Sigmoid colon (tissue), 7 donors: ENCODE measurements around the gene DYNLRB1. TPM values are rescaled to one million over a fixed set of nuclear protein-coding genes. Genes with fewer than 3 reads are reported as not detected.

Source experiments
- DNase-seq: peaks from one replicate; pipeline ENCODE4 v3.0.0-alpha.2; 2019
- H3K27ac ChIP-seq, 4 donors: fragments of 200-600 bp; sonication (generic); one replicate each; pipeline ENCODE4 v1.5.1; 2016 to 2019; ENCODE audit warnings: mild to moderate bottlenecking in 1 of 4
- H3K27me3 ChIP-seq, 3 donors: fragments of 200-600 bp; sonication (generic); one replicate each; pipeline ENCODE4 v1.5.1; 2019; ENCODE audit warnings: mild to moderate bottlenecking in 1 of 3
- H3K36me3 ChIP-seq, 4 donors: fragments of 200-600 bp; sonication (generic); one replicate each; pipeline ENCODE4 v1.5.1; 2016 to 2019
- H3K4me1 ChIP-seq, 4 donors: fragments of 200-600 bp; sonication (generic); one replicate each; pipeline ENCODE4 v1.5.1; 2017 to 2019
- H3K4me3 ChIP-seq, 4 donors: fragments of 200-600 bp; sonication (generic); one replicate each; pipeline ENCODE4 v1.5.1; 2017 to 2019; ENCODE audit warnings: mild to moderate bottlenecking in 2 of 4, moderate library complexity in 1 of 4
- H3K9me3 ChIP-seq, 4 donors: fragments of 200-600 bp in 3 of 4; sonication (generic) in 3 of 4; one replicate each; pipeline versions ENCODE4 v1.5.1 to v1.6.1; 2013 to 2019
- EP300 ChIP-seq, 4 donors: sonication (generic); formaldehyde crosslinking; IDR thresholded peaks; one replicate each; pipeline ENCODE4 v1.6.1; 2017; ENCODE audit warnings: antibody characterized with exemption in 4 of 4
- POLR2A ChIP-seq, 2 donors: fragments of 450-650 bp; IDR thresholded peaks; one replicate each; pipeline ENCODE4 v1.6.1; 2016; ENCODE audit warnings: antibody characterized with exemption in 2 of 2, mild to moderate bottlenecking in 2 of 2, moderate library complexity in 2 of 2
- POLR2AphosphoS5 ChIP-seq, 4 donors: sonication (generic); formaldehyde crosslinking; IDR thresholded peaks; one replicate each; pipeline ENCODE4 v1.6.1; 2017; ENCODE audit warnings: antibody characterized with exemption in 4 of 4
- WGBS, 2 donors: extraction: QIAGEN DNeasy Blood & Tissue Kit; methylation state at CpG; one replicate each; pipeline ENCODE4 v1.1.7; 2013; 5-methylcytosine and 5-hydroxymethylcytosine counted together
- intact Hi-C: fragments of 100-400 bp; cut with DNase I; formaldehyde crosslinking; loops from one replicate; pipeline ENCODE4 v1.15.1; 2023
- polyA plus RNA-seq, 3 donors: library from polyadenylated mRNA; stranded (reverse); fragments of 200-250 nt; gene quantifications; one replicate each; pipeline ENCODE4 v1.2.3, GENCODE V29; 2013
- total RNA-seq, 4 donors: library from RNA; depleted of rRNA; stranded (reverse); fragments of >200 nt; gene quantifications; one replicate each; pipeline ENCODE4 v1.1.0, GENCODE V29; 2016
- TF ChIP-seq, protein P1 (sequence below), 4 experiments: fragments of 450-650 bp in 3 of 4; fragments of 200-600 bp in 1 of 4; IDR thresholded peaks; one replicate each; pipeline ENCODE4 v1.5.1; 2016 to 2019; ENCODE audit warnings: antibody characterized with exemption in 4 of 4, mild to moderate bottlenecking in 3 of 4, moderate library complexity in 2 of 4
- donor health status: healthy with polysubstance abuse.
- donor health status: Bipolar disorder and iron deficiency.
- donor health status: healthy.

DYNLRB1 gene
- total and polyA plus RNA-seq, 7 donors = 148 to 259 (median 168) TPM

DNA sequence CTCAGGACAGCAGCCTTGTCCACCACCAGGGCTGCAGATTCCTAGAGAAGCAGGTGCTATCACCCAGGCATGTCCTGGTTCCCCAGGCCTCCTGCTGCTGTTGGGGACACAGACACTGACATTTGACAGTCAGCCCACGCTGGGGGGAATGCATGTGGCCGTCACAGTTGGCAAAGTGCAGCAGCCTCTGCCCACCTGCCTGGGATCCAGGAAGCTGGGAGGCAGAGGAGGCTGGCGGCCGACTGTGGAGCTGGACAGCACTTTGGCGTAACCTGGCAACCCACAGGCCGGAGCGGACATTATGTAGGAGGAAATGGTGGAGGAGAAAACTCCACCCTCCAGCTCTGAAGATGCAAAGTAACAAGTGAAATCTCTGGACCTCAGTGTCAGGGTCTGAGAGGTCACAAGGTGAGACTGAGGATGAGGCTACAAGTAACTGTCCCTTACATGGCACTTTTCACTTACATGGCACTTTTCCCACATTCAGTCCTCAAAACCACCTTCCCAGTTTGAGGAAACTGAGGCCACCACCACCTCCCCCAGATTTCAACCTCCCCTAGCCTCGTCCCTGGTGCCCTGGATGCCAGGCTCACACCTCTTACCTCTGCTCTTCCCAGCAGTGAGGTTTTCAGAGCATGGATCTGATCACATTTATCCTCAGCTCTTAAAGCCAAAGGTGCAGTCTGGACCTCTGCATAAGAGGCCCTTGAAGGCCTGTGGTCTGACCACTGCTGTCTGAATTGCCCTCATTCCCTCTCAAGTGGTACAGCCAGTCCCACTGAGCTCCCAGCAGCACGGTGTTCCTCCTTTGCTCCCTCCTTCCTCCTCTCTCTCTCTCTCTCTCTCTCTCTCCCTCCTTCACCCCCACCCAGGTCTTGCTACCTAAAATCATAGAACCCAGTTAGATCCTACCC is 51.0 kb downstream of the DYNLRB1 start:
- H3K9me3 ChIP-seq = no peaks in the 10 kb centered on the region
- intact Hi-C loops = no loop called here
- no peaks in the 10 kb centered on the region for H3K27me3 ChIP-seq
- H3K36me3 ChIP-seq = peaks cover 0 to 20% (median 0%) of the 10 kb centered on the region in 4 donors
- H3K4me3 ChIP-seq = no peak overlapping the region
- WGBS, 2 donors = 92 to 93% methylated on average over 9 of the region's 9 CpGs
- H3K27ac ChIP-seq = no peak overlapping the region
- DNase-seq = peak; percentile 28
- no peaks in the 10 kb centered on the region for H3K4me1 ChIP-seq
- TF ChIP-seq, protein P1, sequence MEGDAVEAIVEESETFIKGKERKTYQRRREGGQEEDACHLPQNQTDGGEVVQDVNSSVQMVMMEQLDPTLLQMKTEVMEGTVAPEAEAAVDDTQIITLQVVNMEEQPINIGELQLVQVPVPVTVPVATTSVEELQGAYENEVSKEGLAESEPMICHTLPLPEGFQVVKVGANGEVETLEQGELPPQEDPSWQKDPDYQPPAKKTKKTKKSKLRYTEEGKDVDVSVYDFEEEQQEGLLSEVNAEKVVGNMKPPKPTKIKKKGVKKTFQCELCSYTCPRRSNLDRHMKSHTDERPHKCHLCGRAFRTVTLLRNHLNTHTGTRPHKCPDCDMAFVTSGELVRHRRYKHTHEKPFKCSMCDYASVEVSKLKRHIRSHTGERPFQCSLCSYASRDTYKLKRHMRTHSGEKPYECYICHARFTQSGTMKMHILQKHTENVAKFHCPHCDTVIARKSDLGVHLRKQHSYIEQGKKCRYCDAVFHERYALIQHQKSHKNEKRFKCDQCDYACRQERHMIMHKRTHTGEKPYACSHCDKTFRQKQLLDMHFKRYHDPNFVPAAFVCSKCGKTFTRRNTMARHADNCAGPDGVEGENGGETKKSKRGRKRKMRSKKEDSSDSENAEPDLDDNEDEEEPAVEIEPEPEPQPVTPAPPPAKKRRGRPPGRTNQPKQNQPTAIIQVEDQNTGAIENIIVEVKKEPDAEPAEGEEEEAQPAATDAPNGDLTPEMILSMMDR (IDR thresholded peaks at IDR 0.05) = no peak
- TF ChIP-seq EP300 (IDR thresholded peaks at IDR 0.05) = no peak
- no peak for TF ChIP-seq POLR2AphosphoS5 (IDR thresholded peaks at IDR 0.05)
- no peak for TF ChIP-seq POLR2A (IDR thresholded peaks at IDR 0.05)

DNA sequence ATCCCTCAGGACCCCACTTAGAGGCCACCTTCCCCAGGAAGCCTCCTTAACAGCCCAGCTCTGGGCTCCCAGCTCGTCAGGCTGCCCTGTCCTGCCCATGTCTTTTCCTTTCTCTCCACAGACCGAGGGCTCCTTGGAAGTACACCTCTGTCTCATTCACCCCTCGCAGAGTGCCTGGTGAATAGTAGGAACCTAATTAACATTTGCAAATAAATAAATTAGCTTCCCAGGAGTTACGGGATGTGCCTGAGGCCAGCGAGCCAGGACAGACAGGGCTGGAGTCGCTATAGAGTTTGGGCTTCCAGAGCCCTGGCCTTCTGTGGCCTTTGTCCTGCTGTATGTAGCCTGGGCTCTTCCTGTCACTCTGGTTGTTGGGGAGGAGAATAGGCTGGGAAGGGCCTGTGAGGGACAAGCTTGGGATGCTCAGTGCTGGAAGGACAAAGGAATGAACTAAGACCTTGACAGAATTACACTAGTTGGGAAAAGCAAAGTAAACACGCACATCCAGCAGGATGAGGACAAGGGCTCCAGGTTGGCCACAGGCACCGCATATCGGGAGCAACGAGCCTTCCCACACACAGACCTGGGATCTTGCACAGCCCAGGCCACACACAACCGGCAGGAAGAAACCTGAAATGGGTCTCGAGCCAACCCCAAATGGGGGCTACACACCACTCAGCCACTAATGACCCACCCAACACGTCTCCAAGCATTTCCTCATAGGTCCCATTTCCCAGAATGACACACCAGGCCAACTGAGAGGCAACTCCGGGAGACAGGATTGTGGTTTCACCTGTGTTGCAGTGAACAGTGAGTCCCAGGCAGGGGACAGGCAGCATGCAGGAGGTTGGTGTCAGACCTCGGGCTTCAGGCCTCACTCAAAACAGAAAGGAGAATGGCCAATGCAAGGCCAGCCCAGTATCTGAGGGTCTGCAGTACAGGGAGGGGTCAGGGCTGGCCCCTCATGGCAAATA is 52.0 kb downstream of the DYNLRB1 start:
- WGBS, 2 donors = 93 to 94% methylated on average over 15 of the region's 15 CpGs
- TF ChIP-seq, protein P1 (IDR thresholded peaks at IDR 0.05) = no peak
- TF ChIP-seq POLR2A (IDR thresholded peaks at IDR 0.05) (no peak), POLR2AphosphoS5 (IDR thresholded peaks at IDR 0.05) (no peak), EP300 (IDR thresholded peaks at IDR 0.05) (no peak)
- Histone ChIP-seq H3K4me3 (no peak overlapping the region), H3K36me3 (peaks cover 0 to 29% (median under 1%) of the 10 kb centered on the region in 4 donors), H3K27me3 (no peaks in the 10 kb centered on the region), H3K27ac (no peak overlapping the region), H3K9me3 (no peaks in the 10 kb centered on the region), H3K4me1 (no peaks in the 10 kb centered on the region)
- intact Hi-C loops = no loop called here
- DNase-seq = peak; percentile 44

DNA sequence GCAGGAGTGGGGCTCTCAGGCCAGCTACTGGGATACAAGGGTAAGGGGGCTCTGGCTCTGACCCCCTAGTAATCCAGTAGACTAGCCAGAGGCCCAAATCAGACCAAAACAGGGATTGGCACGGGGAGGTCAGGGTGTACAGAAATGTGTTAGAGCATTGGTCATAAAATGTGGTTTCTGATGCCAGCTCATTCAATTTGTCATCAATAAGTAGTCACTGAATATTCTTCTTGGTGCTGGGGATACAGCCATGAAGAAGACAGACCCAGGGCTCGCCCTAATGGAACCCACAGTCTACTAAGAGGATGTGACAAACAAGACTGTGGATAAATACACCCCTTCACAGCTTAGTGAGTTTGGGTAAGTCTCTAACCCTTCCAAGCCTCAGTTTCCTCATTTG is 53.4 kb downstream of the DYNLRB1 start:
- intact Hi-C loops = no loop called here
- WGBS, 2 donors = 94 to 97% methylated on average over 2 of the region's 2 CpGs

DNA sequence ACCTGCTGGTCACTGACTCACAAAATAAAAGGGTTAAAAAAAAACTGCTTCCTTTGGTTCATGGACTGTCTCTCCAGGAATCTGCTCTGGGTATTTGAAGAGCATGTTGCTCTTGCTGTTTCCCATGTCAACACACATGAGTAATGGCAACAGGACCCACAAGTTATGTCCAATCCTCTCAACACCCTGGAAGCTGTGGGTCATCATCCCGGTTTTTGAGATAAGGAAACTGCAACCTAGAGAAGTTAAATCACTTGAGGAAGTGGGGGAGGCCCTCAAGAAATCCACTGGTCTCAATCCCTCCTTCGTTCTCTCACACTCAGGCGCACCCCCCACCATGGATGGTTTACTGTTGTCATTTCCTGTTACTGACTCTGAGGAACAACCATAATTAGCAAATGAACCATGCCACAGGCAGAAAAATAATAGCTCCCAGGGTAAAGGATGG is 54.7 kb downstream of the DYNLRB1 start:
- Histone ChIP-seq H3K27ac (no peak overlapping the region), H3K9me3 (no peaks in the 10 kb centered on the region), H3K27me3 (no peaks in the 10 kb centered on the region), H3K36me3 (peaks cover 5 to 44% (median 10%) of the 10 kb centered on the region in 4 donors), H3K4me1 (no peaks in the 10 kb centered on the region), H3K4me3 (no peak overlapping the region)
- 59 to 63% methylated on average over 3 of the region's 3 CpGs for WGBS, 2 donors
- no peak for TF ChIP-seq POLR2A (IDR thresholded peaks at IDR 0.05)
- DNase-seq = no peak
- intact Hi-C loops = no loop called here

More for the DNA sequence above, 53.4 kb downstream of the DYNLRB1 start:
- DNase-seq = peak; percentile 28
- Histone ChIP-seq H3K27ac (no peak overlapping the region), H3K4me1 (no peaks in the 10 kb centered on the region), H3K9me3 (no peaks in the 10 kb centered on the region), H3K36me3 (peaks cover 2 to 43% (median 7%) of the 10 kb centered on the region in 4 donors), H3K27me3 (no peaks in the 10 kb centered on the region), H3K4me3 (no peak overlapping the region)
- no peak for TF ChIP-seq POLR2A (IDR thresholded peaks at IDR 0.05)
- TF ChIP-seq EP300 (IDR thresholded peaks at IDR 0.05) = no peak
- TF ChIP-seq POLR2AphosphoS5 (IDR thresholded peaks at IDR 0.05) = no peak
- TF ChIP-seq, protein P1 (IDR thresholded peaks at IDR 0.05) = no peak
